Endothelial cell of umbilical vein (primary cell): ENCODE data around the gene BCO1. TPM values are rescaled to one million over a fixed set of nuclear protein-coding genes. Genes with fewer than 3 reads are reported as not detected.

Experiments used
- BruUV-seq: library from RNA; stranded (reverse); fragments of 400-500 nt; replicated peaks from 2 replicates; lab custom pipeline; 2021; lab: Mats Ljungman, UMichigan
- CTCF ChIA-PET: fragments of 300-600, 350-600 bp; sonication (Branson Sonifier 250); formaldehyde crosslinking; loops from one replicate; lab custom pipeline; 2021; ENCODE audit warnings: antibody characterized with exemption, inconsistent platforms; lab: Charles Lee
- POLR2A ChIA-PET: fragments of 300-600, 350-600 bp; sonication (Branson Sonifier 250); formaldehyde crosslinking; loops from one replicate; lab custom pipeline; 2021; ENCODE audit warnings: antibody characterized with exemption, inconsistent platforms; lab: Charles Lee
- DNase-seq: peaks from one replicate; pipeline ENCODE4 v3.0.0-alpha.2; 2011; ENCODE audit warnings: low read depth, low spot score
- FAIRE-seq: peaks from 2 replicates; lab custom pipeline; 2011; peaks lifted over from hg19 to GRCh38; lab: Jason Lieb, UNC
- H2AFZ ChIP-seq: 2 replicates; pipeline ENCODE4 v1.6.0; 2012; ENCODE audit warnings: low read depth, low read length, control low read depth, inconsistent platforms
- H3K27ac ChIP-seq: 2 replicates; pipeline ENCODE4 v1.5.1; 2011; ENCODE audit warnings: low read depth, mild to moderate bottlenecking, control low read depth, low read length, moderate library complexity; ENCODE audit not compliant: insufficient read depth
- H3K27me3 ChIP-seq, 2 experiments: 2 replicates each; pipeline versions ENCODE4 v1.6.0 to v1.6.1; 2011; ENCODE audit warnings: low read length in 2 of 2, mixed read lengths in 1 of 2; ENCODE audit not compliant: control insufficient read depth in 2 of 2, insufficient read depth in 2 of 2
- H3K36me3 ChIP-seq, 2 experiments: 2 replicates in 1 of 2; 3 replicates in 1 of 2; pipeline ENCODE4 v1.5.1; 2011; ENCODE audit warnings: low read length in 2 of 2, mild to moderate bottlenecking in 1 of 2, moderate library complexity in 1 of 2; ENCODE audit not compliant: control insufficient read depth in 2 of 2, insufficient read depth in 2 of 2; ENCODE audit errors: extremely low read depth in 1 of 2
- H3K4me1 ChIP-seq: 3 replicates; pipeline ENCODE4 v1.5.1; 2011; ENCODE audit warnings: mild to moderate bottlenecking, low read length; ENCODE audit not compliant: control insufficient read depth, insufficient read depth; ENCODE audit errors: extremely low read depth
- H3K4me2 ChIP-seq: 2 replicates; pipeline ENCODE4 v1.6.1; 2011; ENCODE audit warnings: low read length, control low read depth, mixed read lengths; ENCODE audit not compliant: insufficient read depth
- H3K4me3 ChIP-seq, 3 experiments: fragments of 200-600 bp in 1 of 3; sonication (generic), shearing (Covaris generic) in 1 of 3; replicated peaks in 1 of 3; 2 replicates each; pipeline ENCODE4 v1.5.1; 2011 to 2016; ENCODE audit warnings: control low read depth in 3 of 3, low read length in 3 of 3, mild to moderate bottlenecking in 2 of 3, inconsistent platforms in 1 of 3, low read depth in 1 of 3, moderate library complexity in 1 of 3; ENCODE audit not compliant: insufficient read depth in 1 of 3
- H3K79me2 ChIP-seq: 2 replicates; pipeline ENCODE4 v1.6.0; 2012; ENCODE audit warnings: low read length, inconsistent platforms; ENCODE audit not compliant: control insufficient read depth, insufficient read depth
- H3K9ac ChIP-seq: replicated peaks from 2 replicates; pipeline ENCODE3; 2011; ENCODE audit warnings: low read length, control low read depth; ENCODE audit not compliant: insufficient read depth; ENCODE audit errors: extremely low read depth
- H3K9me1 ChIP-seq: replicated peaks from 3 replicates; pipeline ENCODE4 v1.6.0; 2011; ENCODE audit warnings: mild to moderate bottlenecking, low read length; ENCODE audit not compliant: control insufficient read depth, insufficient read depth; ENCODE audit errors: extremely low read depth
- H3K9me3 ChIP-seq: replicated peaks from 2 replicates; pipeline ENCODE4 v1.5.1; 2012; ENCODE audit warnings: low read length, inconsistent platforms; ENCODE audit not compliant: control insufficient read depth, insufficient read depth
- H4K20me1 ChIP-seq: replicated peaks from 2 replicates; pipeline ENCODE3; 2011; ENCODE audit warnings: mild to moderate bottlenecking, low read length; ENCODE audit not compliant: control insufficient read depth, insufficient read depth; ENCODE audit errors: extremely low read depth
- FOS ChIP-seq: IDR thresholded peaks from 2 replicates; pipeline ENCODE4 v1.6.1; 2011; ENCODE audit warnings: mild to moderate bottlenecking, low read length, moderate library complexity, borderline replicate concordance; ENCODE audit not compliant: insufficient read depth
- MYC ChIP-seq: IDR thresholded peaks from one replicate; pipeline ENCODE4 v1.6.1; 2011; ENCODE audit warnings: mild to moderate bottlenecking, low read depth, low read length
- POLR2A ChIP-seq: IDR thresholded peaks from 2 replicates; pipeline ENCODE4 v1.6.1; 2012; ENCODE audit warnings: low read depth, mild to moderate bottlenecking, control low read depth, low read length
- POLR2AphosphoS5 ChIP-seq: IDR thresholded peaks from 2 replicates; pipeline ENCODE4 v1.6.1; 2012; ENCODE audit warnings: low read depth, mild to moderate bottlenecking, control low read depth, low read length, moderate library complexity; ENCODE audit not compliant: insufficient read depth
- dilution Hi-C: fragments of 300-500 bp; cut with MboI; formaldehyde crosslinking; loops from one replicate; pipeline ENCODE4 v1.15.0; 2019; ENCODE audit warnings: low sequenced_read_pairs; ENCODE audit not compliant: extremely low pct_ligation_motif_present
- intact Hi-C: fragments of 100-400 bp; cut with micrococcal nuclease; formaldehyde crosslinking; loops from one replicate; pipeline ENCODE4 v1.10.0; 2022
- polyA plus RNA-seq, 4 experiments: library from polyadenylated mRNA; depleted of rRNA in 3 of 4; stranded (reverse) in 3 of 4; unstranded in 1 of 4; fragments of >200 nt; gene quantifications; 2 replicates each; pipeline versions ENCODE4 v1.2.1 to v1.2.3, GENCODE V29; 2011 to 2012; ENCODE audit warnings: missing spikeins in 1 of 4
- total RNA-seq: library from RNA; stranded (reverse); gene quantifications from 2 replicates; pipeline ENCODE4 v1.2.3, GENCODE V29; 2021
- TF ChIP-seq, protein P1 (sequence below): IDR thresholded peaks from 2 replicates; pipeline ENCODE4 v1.6.1; 2011; ENCODE audit not compliant: insufficient read depth, insufficient read length
- TF ChIP-seq, protein P2 (sequence below), 2 donors: IDR thresholded peaks; 1 replicate in 1 of 2; 2 replicates in 1 of 2; pipeline ENCODE4 v1.5.1; 2011; ENCODE audit warnings: low read length in 2 of 2, mild to moderate bottlenecking in 2 of 2, moderate library complexity in 2 of 2, control low read depth in 1 of 2, inconsistent platforms in 1 of 2, low read depth in 1 of 2; ENCODE audit not compliant: insufficient read depth in 1 of 2; ENCODE audit errors: extremely low read depth in 1 of 2

The BCO1 gene
- total and polyA plus RNA-seq, 2 donors (not counting 3 experiments of a cell fraction or from before 2014, with no cell fraction given), result not detected

DNA sequence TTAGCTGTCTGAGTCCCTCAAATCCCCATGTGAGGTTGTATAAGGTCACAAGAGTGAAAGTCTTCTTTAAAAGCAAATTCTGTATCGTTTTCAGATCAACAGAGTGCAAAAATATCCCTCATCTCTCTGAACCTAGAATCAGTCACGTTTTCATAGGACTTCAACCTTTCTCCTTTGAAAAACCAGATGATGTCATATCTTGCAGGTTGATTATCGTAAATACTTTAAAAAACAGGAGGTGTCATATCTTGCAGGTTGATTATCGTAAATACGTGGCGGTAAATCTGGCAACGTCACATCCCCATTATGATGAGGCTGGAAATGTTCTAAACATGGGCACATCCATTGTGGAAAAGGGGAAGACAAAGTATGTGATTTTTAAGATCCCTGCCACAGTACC, 25.9 kb downstream of the BCO1 start:
- no peaks in the 10 kb centered on the region for H3K79me2 ChIP-seq
- DNase-seq, result no peak
- no peaks in the 10 kb centered on the region for H4K20me1 ChIP-seq
- FAIRE-seq, result no peak
- no peak overlapping the region for H3K27ac ChIP-seq
- no peaks in the 10 kb centered on the region for H3K36me3 ChIP-seq
- no peaks in the 10 kb centered on the region for H3K4me1 ChIP-seq
- H3K9ac ChIP-seq, result no peak overlapping the region
- BruUV-seq, result no TSS peak
- TF ChIP-seq POLR2AphosphoS5, result no peak
- TF ChIP-seq, protein P1, sequence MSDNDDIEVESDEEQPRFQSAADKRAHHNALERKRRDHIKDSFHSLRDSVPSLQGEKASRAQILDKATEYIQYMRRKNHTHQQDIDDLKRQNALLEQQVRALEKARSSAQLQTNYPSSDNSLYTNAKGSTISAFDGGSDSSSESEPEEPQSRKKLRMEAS, result no peak
- H3K9me3 ChIP-seq, result no peaks in the 10 kb centered on the region
- no peak overlapping the region for H3K4me3 ChIP-seq
- ChIA-PET POLR2A (no interaction called here), CTCF (interaction anchor here (0.8 to 2.0 kb wide), 11 partner anchors 9 to 101 kb away, joined by 3 to 9 read pairs (median 3); partner anchors contain the start of gene GAN)
- dilution Hi-C loops, result no loop called here
- peaks cover 0 to 1% of the 10 kb centered on the region in 2 experiments for H3K27me3 ChIP-seq
- no peaks in the 10 kb centered on the region for H3K9me1 ChIP-seq
- intact Hi-C loops, result no loop called here
- H3K4me2 ChIP-seq, result no peak overlapping the region
- H2AFZ ChIP-seq, result no peak overlapping the region

DNA sequence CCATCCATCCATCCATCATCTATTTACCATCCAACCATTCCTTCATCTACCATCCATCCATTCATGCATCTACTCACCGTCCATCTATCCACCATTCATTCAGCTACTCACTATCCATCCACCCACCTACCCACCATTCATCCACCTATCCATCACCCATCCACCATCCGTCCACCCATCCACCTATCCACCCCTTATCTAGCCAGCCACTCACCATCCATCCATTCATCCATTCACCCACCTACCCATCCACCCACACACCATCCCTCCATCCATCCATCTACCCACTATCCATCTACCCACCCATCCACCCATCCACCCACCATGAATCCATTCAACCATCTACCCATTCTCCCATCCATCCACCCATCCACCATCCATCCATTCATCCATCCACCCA, 26.6 kb downstream of the BCO1 start:
- POLR2A ChIA-PET, result no interaction called here
- no peak overlapping the region for H3K4me3 ChIP-seq
- no peak for FAIRE-seq
- no peaks in the 10 kb centered on the region for H3K36me3 ChIP-seq
- H2AFZ ChIP-seq, result no peak overlapping the region
- no peaks in the 10 kb centered on the region for H3K9me3 ChIP-seq
- TF ChIP-seq, protein P2, sequence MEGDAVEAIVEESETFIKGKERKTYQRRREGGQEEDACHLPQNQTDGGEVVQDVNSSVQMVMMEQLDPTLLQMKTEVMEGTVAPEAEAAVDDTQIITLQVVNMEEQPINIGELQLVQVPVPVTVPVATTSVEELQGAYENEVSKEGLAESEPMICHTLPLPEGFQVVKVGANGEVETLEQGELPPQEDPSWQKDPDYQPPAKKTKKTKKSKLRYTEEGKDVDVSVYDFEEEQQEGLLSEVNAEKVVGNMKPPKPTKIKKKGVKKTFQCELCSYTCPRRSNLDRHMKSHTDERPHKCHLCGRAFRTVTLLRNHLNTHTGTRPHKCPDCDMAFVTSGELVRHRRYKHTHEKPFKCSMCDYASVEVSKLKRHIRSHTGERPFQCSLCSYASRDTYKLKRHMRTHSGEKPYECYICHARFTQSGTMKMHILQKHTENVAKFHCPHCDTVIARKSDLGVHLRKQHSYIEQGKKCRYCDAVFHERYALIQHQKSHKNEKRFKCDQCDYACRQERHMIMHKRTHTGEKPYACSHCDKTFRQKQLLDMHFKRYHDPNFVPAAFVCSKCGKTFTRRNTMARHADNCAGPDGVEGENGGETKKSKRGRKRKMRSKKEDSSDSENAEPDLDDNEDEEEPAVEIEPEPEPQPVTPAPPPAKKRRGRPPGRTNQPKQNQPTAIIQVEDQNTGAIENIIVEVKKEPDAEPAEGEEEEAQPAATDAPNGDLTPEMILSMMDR (IDR thresholded peaks at IDR 0.05; ENCODE audit: extremely low read depth in 1 of 2, insufficient read depth in 1 of 2, low read depth in 1 of 2, low read length in 2 of 2), result no peak
- TF ChIP-seq, protein P1, result no peak
- TF ChIP-seq POLR2A (no peak), MYC (no peak), FOS (no peak)
- dilution Hi-C loops, result no loop called here
- no peaks in the 10 kb centered on the region for H4K20me1 ChIP-seq
- no peaks in the 10 kb centered on the region for H3K9me1 ChIP-seq
- CTCF ChIA-PET, result no interaction called here
- no peaks in the 10 kb centered on the region for H3K79me2 ChIP-seq
- peaks cover 0 to 1% of the 10 kb centered on the region in 2 experiments for H3K27me3 ChIP-seq
- BruUV-seq, result no TSS peak
- H3K4me1 ChIP-seq, result no peaks in the 10 kb centered on the region
- no peak overlapping the region for H3K4me2 ChIP-seq
- no peak overlapping the region for H3K9ac ChIP-seq
- no peak for DNase-seq
- intact Hi-C loops, result no loop called here
- H3K27ac ChIP-seq, result no peak overlapping the region
